WERI-Rb-1 (cell line): Measurements from ENCODE around the gene C16orf96.

Experiments
- DNase-seq: peaks from one replicate; pipeline ENCODE4 v3.0.0-alpha.2; 2020
- H3K27ac ChIP-seq: fragments of 250-450 bp; sonication (Bioruptor Pico); 2 replicates; pipeline ENCODE4 v1.5.1; 2020; ENCODE audit warnings: mild to moderate bottlenecking, moderate library complexity
- H3K27me3 ChIP-seq: fragments of 250-450 bp; sonication (Bioruptor Pico); 2 replicates; pipeline ENCODE4 v1.5.1; 2021; ENCODE audit warnings: mild to moderate bottlenecking, low read depth, moderate library complexity; ENCODE audit not compliant: insufficient read depth, severe bottlenecking
- H3K36me3 ChIP-seq: fragments of 250-450 bp; sonication (Bioruptor Pico); 2 replicates; pipeline ENCODE4 v1.5.1; 2020; ENCODE audit warnings: mild to moderate bottlenecking, moderate library complexity
- H3K4me3 ChIP-seq: 2 replicates; pipeline ENCODE4 v1.5.1; 2011; ENCODE audit warnings: low read depth, mild to moderate bottlenecking, control low read depth, low read length
- H3K9me3 ChIP-seq: fragments of 250-450 bp; sonication (Bioruptor Pico); 2 replicates; pipeline ENCODE4 v1.5.1; 2021; ENCODE audit warnings: mild to moderate bottlenecking, moderate library complexity; ENCODE audit not compliant: severe bottlenecking
- TF ChIP-seq, protein P1 (sequence below): IDR thresholded peaks from 2 replicates; pipeline ENCODE4 v1.5.1; 2011; ENCODE audit warnings: low read depth, mild to moderate bottlenecking, control low read depth, inconsistent platforms, low read length

The C16orf96 gene

DNA sequence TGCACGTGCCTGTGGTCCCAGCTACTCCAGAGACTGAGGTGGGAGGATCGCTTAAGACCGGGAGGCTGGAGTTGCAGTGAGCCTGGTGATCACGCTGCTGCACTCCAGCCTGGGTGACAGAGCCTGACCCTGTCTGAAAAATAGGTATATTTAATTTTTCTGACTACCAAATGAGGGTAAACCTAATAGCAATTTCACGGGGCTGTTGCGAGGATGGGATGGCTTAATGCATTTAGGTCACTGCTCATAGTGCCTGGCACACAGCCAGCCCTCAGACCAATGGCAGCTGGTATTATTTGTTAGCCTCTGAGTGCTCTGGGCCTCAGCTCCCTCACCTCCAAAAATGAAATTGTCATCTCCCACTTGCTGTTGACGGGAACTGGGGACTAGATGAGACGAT, 11.7 kb upstream of the C16orf96 start:
- H3K27me3 ChIP-seq, result no peaks in the 10 kb centered on the region
- no peak overlapping the region for H3K27ac ChIP-seq
- no peak for DNase-seq
- no peak overlapping the region for H3K4me3 ChIP-seq
- H3K9me3 ChIP-seq, result peaks cover 9% of the 10 kb centered on the region
- no peaks in the 10 kb centered on the region for H3K36me3 ChIP-seq
- TF ChIP-seq, protein P1, sequence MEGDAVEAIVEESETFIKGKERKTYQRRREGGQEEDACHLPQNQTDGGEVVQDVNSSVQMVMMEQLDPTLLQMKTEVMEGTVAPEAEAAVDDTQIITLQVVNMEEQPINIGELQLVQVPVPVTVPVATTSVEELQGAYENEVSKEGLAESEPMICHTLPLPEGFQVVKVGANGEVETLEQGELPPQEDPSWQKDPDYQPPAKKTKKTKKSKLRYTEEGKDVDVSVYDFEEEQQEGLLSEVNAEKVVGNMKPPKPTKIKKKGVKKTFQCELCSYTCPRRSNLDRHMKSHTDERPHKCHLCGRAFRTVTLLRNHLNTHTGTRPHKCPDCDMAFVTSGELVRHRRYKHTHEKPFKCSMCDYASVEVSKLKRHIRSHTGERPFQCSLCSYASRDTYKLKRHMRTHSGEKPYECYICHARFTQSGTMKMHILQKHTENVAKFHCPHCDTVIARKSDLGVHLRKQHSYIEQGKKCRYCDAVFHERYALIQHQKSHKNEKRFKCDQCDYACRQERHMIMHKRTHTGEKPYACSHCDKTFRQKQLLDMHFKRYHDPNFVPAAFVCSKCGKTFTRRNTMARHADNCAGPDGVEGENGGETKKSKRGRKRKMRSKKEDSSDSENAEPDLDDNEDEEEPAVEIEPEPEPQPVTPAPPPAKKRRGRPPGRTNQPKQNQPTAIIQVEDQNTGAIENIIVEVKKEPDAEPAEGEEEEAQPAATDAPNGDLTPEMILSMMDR, result no peak

DNA sequence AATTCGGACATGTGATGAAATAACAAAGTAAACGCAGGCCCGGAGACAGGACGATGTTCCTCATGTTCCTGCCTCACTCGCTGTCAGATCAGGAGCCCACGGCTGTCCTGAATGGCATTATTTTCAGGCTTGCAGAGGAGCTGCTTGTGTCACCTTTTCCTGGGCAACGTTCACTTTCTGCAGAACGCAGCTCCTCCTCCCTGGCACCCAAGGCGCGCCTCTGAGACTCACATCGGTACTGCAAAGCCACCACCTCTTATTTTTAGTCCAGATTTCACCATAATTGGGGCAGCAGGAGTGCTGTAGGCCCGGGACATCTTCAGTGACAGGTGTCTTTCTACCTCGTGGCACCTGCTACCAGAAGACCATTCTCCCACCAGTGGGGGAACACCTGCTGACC, 8.0 kb upstream of the C16orf96 start:
- no peaks in the 10 kb centered on the region for H3K9me3 ChIP-seq
- no peaks in the 10 kb centered on the region for H3K27me3 ChIP-seq
- no peak for DNase-seq
- TF ChIP-seq, protein P1, result no peak
- H3K4me3 ChIP-seq, result no peak overlapping the region
- no peak overlapping the region for H3K27ac ChIP-seq
- no peaks in the 10 kb centered on the region for H3K36me3 ChIP-seq

DNA sequence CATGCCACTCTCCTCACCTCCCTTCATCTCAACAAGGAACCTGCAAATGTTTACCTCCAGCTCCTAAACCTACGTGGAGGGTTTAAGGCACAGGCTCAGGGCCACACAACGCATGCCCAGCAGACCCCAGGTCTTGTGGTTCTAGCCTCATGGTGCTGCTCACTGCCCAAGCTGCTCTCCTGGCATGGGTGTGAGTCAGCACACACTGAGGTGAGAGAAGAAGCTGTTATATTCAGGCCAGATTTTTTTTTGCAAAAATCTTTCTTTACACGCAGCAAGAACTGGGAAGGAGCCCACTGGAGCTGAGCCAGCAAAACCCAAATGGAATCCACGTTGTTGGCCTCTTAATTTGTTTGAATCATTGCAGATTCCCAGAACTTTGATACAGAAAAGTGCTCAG, 5.5 kb upstream of the C16orf96 start:
- H3K9me3 ChIP-seq, result no peaks in the 10 kb centered on the region

DNA sequence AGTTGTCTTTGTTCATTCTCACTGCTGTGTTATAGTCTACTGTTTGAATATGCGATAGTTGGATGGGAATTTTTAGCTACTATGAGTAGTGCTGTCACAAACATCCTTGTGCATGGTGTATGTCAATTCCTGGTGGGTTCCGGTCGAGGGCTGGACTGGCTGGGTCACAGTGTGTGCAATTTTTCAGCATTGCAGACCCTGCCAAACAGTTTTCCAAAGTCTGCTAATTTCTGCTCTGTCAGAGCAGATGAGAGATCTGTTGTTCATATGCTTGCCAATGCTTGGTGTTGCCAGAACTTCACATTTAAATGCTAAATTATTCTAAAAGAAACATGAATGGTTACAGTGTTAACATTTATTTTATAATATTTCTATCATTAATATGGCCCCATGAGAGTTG, 3.6 kb upstream of the C16orf96 start:
- no peak for DNase-seq
- no peaks in the 10 kb centered on the region for H3K27me3 ChIP-seq
- H3K36me3 ChIP-seq, result no peaks in the 10 kb centered on the region
- no peak overlapping the region for H3K4me3 ChIP-seq
- TF ChIP-seq, protein P1, result no peak
- H3K9me3 ChIP-seq, result no peaks in the 10 kb centered on the region
- H3K27ac ChIP-seq, result no peak overlapping the region

More for the DNA sequence above, 5.5 kb upstream of the C16orf96 start:
- Histone ChIP-seq H3K27ac (no peak overlapping the region), H3K4me3 (no peak overlapping the region), H3K36me3 (no peaks in the 10 kb centered on the region), H3K27me3 (no peaks in the 10 kb centered on the region)
- TF ChIP-seq, protein P1, result no peak
- DNase-seq, result no peak

- Histone ChIP-seq H3K36me3 (no peaks in the 10 kb centered on the region), H3K27ac (no peak overlapping the region), H3K4me3 (no peak overlapping the region), H3K9me3 (no peaks in the 10 kb centered on the region), H3K27me3 (no peaks in the 10 kb centered on the region)
- TF ChIP-seq, protein P1, result no peak
- DNase-seq, result no peak
Observed at GRCh38 chr16:4556580-4556979, 440 bp downstream of the C16orf96 start.

DNA sequence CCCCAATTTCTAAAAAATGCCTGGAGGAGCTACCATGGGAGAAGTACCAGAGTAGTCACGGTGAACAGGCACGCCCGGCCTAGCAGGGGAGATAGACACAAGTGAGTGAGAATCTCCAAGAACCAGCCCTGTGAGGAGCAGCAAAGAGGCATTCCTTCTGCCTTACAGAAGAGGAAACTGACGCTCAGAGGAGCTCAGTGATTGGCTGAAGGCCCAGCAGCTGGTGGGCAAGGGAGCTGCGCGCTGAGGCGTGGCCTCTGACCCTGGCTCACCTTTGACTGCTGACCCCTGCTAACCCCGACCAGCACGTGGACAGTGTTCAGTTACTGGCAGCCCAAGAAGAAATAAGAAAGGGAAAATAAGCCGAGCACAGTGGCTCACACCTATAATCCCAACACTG, 1.8 kb downstream of the C16orf96 start:
- Histone ChIP-seq H3K27me3 (no peaks in the 10 kb centered on the region), H3K36me3 (no peaks in the 10 kb centered on the region), H3K27ac (no peak overlapping the region), H3K9me3 (no peaks in the 10 kb centered on the region), H3K4me3 (no peak overlapping the region)
- no peak for DNase-seq
- TF ChIP-seq, protein P1, result no peak
